Pancreas (tissue), 10 donors: ENCODE results near the gene PDZD7. TPM values are rescaled to one million over a fixed set of nuclear protein-coding genes. Genes with fewer than 3 reads are reported as not detected.

Source experiments
- ATAC-seq, 4 donors: fragments of 200-7000 bp; cut with Tn5 transposase; one replicate each; pipeline versions ENCODE4 v1.8.0 to v1.9.1; 2020; ENCODE audit warnings: mild to moderate bottlenecking in 4 of 4, moderate library complexity in 4 of 4
- DNase-seq, 6 donors: peaks; one replicate each; pipeline ENCODE4 v3.0.0-alpha.2; 2020
- FAIRE-seq: peaks from 2 replicates; lab custom pipeline; 2012; peaks lifted over from hg19 to GRCh38; lab: Jason Lieb, UNC
- H3K27ac ChIP-seq, 4 donors: fragments of 200-600 bp; sonication (generic); 1 replicate in 3 of 4; 2 replicates in 1 of 4; pipeline versions ENCODE4 v1.5.0 to v1.8.0; 2020
- H3K27me3 ChIP-seq, 4 donors: fragments of 200-600 bp; one replicate each; pipeline ENCODE4 v1.8.0; 2021
- H3K36me3 ChIP-seq, 3 donors: fragments of 200-600 bp; sonication (generic) in 1 of 3; one replicate each; pipeline versions ENCODE4 v1.5.0 to v1.8.0; 2020 to 2021
- H3K4me1 ChIP-seq, 3 donors: fragments of 200-600 bp; one replicate each; pipeline ENCODE4 v1.8.0; 2021
- H3K4me3 ChIP-seq, 4 donors: fragments of 200-600 bp; sonication (generic) in 2 of 4; one replicate each; pipeline versions ENCODE4 v1.5.0 to v1.8.0; 2020 to 2021
- H3K9me3 ChIP-seq, 4 donors: fragments of 200-600 bp; one replicate each; pipeline ENCODE4 v1.8.0; 2021
- WGBS, 2 donors: extraction: QIAGEN DNeasy Blood & Tissue Kit; methylation state at CpG; one replicate each; pipeline ENCODE4 v1.1.7; 2013; 5-methylcytosine and 5-hydroxymethylcytosine counted together
- intact Hi-C, 3 donors: fragments of 100-400 bp; cut with DNase I; formaldehyde crosslinking; loops; one replicate each; pipeline versions ENCODE4 v1.11.1 to v1.14.2; 2022
- polyA plus RNA-seq, 2 donors: library from polyadenylated mRNA; stranded (reverse); fragments of 200-250 nt; gene quantifications; one replicate each; pipeline ENCODE4 v1.2.3, GENCODE V29; 2013
- total RNA-seq, 6 donors: library from RNA; stranded (reverse); fragmentation: NEBNext Ultra II Directional in 4 of 6; extraction: Animal tissue kit (Norgen Biotek cat#: 25700) in 4 of 6; gene quantifications; one replicate each; pipeline versions ENCODE4 v1.2.1 to v1.2.4, GENCODE V29; 2021 to 2023
- TF ChIP-seq, protein P1 (sequence below), 4 donors: fragments of 200-600 bp; sonication (generic) in 3 of 4; IDR thresholded peaks; one replicate each; pipeline versions ENCODE4 v1.5.0 to v1.8.0; 2021; ENCODE audit warnings: antibody characterized with exemption in 4 of 4
- donor health status: healthy with polysubstance abuse.
- donor health status: DM: no; HTN: no; CAD: no; lungs with moderate emphysema.
- donor health status: DM: no; HTN: no; CAD: no.
- donor health status: control.
- donor health status: control.
- donor health status: Bipolar disorder and iron deficiency.
- donor health status: DM: yes; HTN: yes; CAD: no.
- donor health status: DM: no; HTN: no; CAD: no.
- donor health status: DM: no; HTN: no; CAD: no.
- donor health status: DM: yes; HTN: yes; CAD: no.

The PDZD7 gene
- total and polyA plus RNA-seq, 8 donors = 0.18 to 0.99 (median 0.38) TPM

GRCh38 chr10:101005361-101005760, 25.6 kb downstream of the PDZD7 start:
- Histone ChIP-seq H3K27ac (no peak overlapping the region), H3K4me1 (peaks cover 0 to 9% (median 0%) of the 10 kb centered on the region in 3 donors), H3K9me3 (no peaks in the 10 kb centered on the region), H3K36me3 (peaks cover 0 to 13% (median 9%) of the 10 kb centered on the region in 3 donors), H3K4me3 (no peak overlapping the region), H3K27me3 (no peaks in the 10 kb centered on the region)
- no peak for ATAC-seq
- DNase-seq = peak in 1 of 6 donors; percentile 45
- FAIRE-seq = no peak
- TF ChIP-seq, protein P1, sequence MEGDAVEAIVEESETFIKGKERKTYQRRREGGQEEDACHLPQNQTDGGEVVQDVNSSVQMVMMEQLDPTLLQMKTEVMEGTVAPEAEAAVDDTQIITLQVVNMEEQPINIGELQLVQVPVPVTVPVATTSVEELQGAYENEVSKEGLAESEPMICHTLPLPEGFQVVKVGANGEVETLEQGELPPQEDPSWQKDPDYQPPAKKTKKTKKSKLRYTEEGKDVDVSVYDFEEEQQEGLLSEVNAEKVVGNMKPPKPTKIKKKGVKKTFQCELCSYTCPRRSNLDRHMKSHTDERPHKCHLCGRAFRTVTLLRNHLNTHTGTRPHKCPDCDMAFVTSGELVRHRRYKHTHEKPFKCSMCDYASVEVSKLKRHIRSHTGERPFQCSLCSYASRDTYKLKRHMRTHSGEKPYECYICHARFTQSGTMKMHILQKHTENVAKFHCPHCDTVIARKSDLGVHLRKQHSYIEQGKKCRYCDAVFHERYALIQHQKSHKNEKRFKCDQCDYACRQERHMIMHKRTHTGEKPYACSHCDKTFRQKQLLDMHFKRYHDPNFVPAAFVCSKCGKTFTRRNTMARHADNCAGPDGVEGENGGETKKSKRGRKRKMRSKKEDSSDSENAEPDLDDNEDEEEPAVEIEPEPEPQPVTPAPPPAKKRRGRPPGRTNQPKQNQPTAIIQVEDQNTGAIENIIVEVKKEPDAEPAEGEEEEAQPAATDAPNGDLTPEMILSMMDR (IDR thresholded peaks at IDR 0.05) = no peak
- 92 to 94% methylated on average over 23 of the region's 23 CpGs for WGBS, 2 donors
- intact Hi-C loops = no loop called here

GRCh38 chr10:101003639-101004206, 27.2 kb downstream of the PDZD7 start:
- no peak for ATAC-seq
- intact Hi-C loops = no loop called here
- H3K9me3 ChIP-seq = no peaks in the 10 kb centered on the region
- H3K36me3 ChIP-seq = peaks cover 0 to 13% (median 9%) of the 10 kb centered on the region in 3 donors
- no peak overlapping the region for H3K27ac ChIP-seq
- TF ChIP-seq, protein P1 (IDR thresholded peaks at IDR 0.05) = no peak
- 93 to 94% methylated on average over 16 to 18 of the region's 18 CpGs for WGBS, 2 donors
- no peaks in the 10 kb centered on the region for H3K27me3 ChIP-seq
- no peak overlapping the region for H3K4me3 ChIP-seq
- no peak for FAIRE-seq
- H3K4me1 ChIP-seq = peaks cover 0 to 11% (median under 1%) of the 10 kb centered on the region in 3 donors
- no peak for DNase-seq

- intact Hi-C loops = no loop called here
- WGBS, 2 donors = 83 to 84% methylated on average over 11 of the region's 11 CpGs
- Histone ChIP-seq H3K27me3 (no peaks in the 10 kb centered on the region), H3K27ac (peak overlapping the region in 1 of 4 donors; percentile 97), H3K36me3 (peaks cover 0 to 13% (median 9%) of the 10 kb centered on the region in 3 donors), H3K9me3 (no peaks in the 10 kb centered on the region), H3K4me3 (no peak overlapping the region), H3K4me1 (peaks cover 0 to 14% (median 4%) of the 10 kb centered on the region in 3 donors)
- FAIRE-seq = no peak
- ATAC-seq = no peak
- peak in 1 of 6 donors; percentile 65 for DNase-seq
- TF ChIP-seq, protein P1 (IDR thresholded peaks at IDR 0.05) = no peak
Measured at GRCh38 chr10:101002456-101002855, 28.5 kb downstream of the PDZD7 start.

GRCh38 chr10:101001659-101002035, 29.3 kb downstream of the PDZD7 start:
- FAIRE-seq = no peak
- intact Hi-C loops = no loop called here
- H3K4me1 ChIP-seq = peaks cover 0 to 15% (median 4%) of the 10 kb centered on the region in 3 donors
- H3K36me3 ChIP-seq = peaks cover 0 to 13% (median 9%) of the 10 kb centered on the region in 3 donors
- TF ChIP-seq, protein P1 (IDR thresholded peaks at IDR 0.05) = no peak
- H3K4me3 ChIP-seq = peak overlapping the region in 1 of 4 donors; percentile 3
- WGBS, 2 donors = 70 to 73% methylated on average over 5 of the region's 5 CpGs
- no peaks in the 10 kb centered on the region for H3K9me3 ChIP-seq
- DNase-seq = no peak
- no peak for ATAC-seq
- peak overlapping the region; percentile 4 to 99 (median 73) for H3K27ac ChIP-seq
- no peaks in the 10 kb centered on the region for H3K27me3 ChIP-seq
